ENCODE data around the gene CADM1. TPM values are rescaled to one million over a fixed set of nuclear protein-coding genes. Genes with fewer than 3 reads are reported as not detected.

CADM1 gene
- total and polyA plus RNA-seq, 2 experiments from 2014 or later = 16.5 to 18.0 TPM

DNA sequence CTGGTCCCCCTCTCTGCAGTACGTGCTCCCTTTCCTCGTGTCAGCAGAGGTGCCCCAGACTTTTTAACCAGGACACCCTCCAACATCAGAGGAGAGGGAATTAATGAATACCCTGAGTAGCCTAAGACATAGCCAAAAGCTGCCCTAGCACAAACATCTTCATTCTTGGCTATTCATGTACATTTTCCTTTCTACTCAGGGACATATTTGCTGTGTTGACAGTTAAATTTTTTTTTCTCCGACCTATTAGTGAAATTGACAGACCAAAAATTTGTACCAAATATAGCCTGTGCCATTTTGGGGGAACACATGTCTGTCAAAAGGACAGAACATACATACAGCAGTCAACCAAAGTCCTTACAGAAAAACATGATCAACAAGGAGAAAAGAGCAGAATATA lies 33.3 kb downstream of the CADM1 start (continued):
- TF ChIP-seq EZH2phosphoT487 (IDR thresholded peaks at IDR 0.05; ENCODE audit: unreplicated experiment) (no peak), EZH2 (IDR thresholded peaks at IDR 0.05; ENCODE audit: low read depth, unreplicated experiment) (no peak), NANOG (IDR thresholded peaks at IDR 0.05; ENCODE audit: borderline replicate concordance) (no peak), ZNF114 (CRISPR knock-in tag; IDR thresholded peaks at IDR 0.05) (no peak), CREB1 (CRISPR knock-in tag; IDR thresholded peaks at IDR 0.05; ENCODE audit: low read depth) (no peak)
- TF ChIP-seq, protein P1, sequence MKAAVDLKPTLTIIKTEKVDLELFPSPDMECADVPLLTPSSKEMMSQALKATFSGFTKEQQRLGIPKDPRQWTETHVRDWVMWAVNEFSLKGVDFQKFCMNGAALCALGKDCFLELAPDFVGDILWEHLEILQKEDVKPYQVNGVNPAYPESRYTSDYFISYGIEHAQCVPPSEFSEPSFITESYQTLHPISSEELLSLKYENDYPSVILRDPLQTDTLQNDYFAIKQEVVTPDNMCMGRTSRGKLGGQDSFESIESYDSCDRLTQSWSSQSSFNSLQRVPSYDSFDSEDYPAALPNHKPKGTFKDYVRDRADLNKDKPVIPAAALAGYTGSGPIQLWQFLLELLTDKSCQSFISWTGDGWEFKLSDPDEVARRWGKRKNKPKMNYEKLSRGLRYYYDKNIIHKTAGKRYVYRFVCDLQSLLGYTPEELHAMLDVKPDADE (IDR thresholded peaks at IDR 0.05) = no peak

DNA sequence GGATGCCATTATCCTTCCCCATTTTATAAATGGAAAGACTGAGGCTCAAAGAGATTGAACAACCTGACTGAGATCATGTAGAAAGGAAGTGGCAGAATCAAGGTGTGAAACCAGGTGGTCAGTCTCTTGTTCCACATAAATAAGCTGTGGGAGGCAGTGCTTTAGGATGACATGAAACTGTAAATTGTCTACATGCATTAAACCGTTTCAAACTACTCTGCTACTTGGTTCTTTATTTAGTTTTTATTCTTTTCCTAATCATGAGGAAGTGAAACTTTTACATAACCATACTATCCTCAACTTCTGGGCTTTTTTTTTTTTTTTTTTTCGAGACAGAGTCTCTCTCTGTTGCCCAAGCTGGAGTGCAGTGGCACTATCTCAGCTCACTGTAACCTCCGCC lies 34.9 kb downstream of the CADM1 start:
- H3K9me3 Mint-ChIP-seq = no peaks in the 10 kb centered on the region; the same call in 2 of the 3 replicates
- no peaks in the 10 kb centered on the region for H3K27me3 ChIP-seq (ENCODE audit: insufficient read depth)
- no peaks in the 10 kb centered on the region for H3K36me3 Mint-ChIP-seq (ENCODE audit: low read depth)
- no peaks in the 10 kb centered on the region for H3K9me2 ChIP-seq (ENCODE audit: insufficient read depth)
- no peak overlapping the region for H3K27ac Mint-ChIP-seq
- H3K4me3 ChIP-seq = no peak overlapping the region
- H3K36me3 ChIP-seq (ENCODE audit: insufficient read depth) = no peaks in the 10 kb centered on the region
- no peak overlapping the region for H3K4me3 Mint-ChIP-seq
- H4K20me1 ChIP-seq (replicated peaks; ENCODE audit: insufficient read depth) = no peaks in the 10 kb centered on the region
- H3K4me2 ChIP-seq = no peak overlapping the region
- H2AFZ ChIP-seq = no peak overlapping the region
- H3K4me1 Mint-ChIP-seq = peaks cover 4% of the 10 kb centered on the region
- no peaks in the 10 kb centered on the region for H3K4me1 ChIP-seq (ENCODE audit: insufficient read depth)
- no peaks in the 10 kb centered on the region for H3K27me3 Mint-ChIP-seq (ENCODE audit: insufficient read depth, low read depth, poor library complexity)
- DNase-seq (ENCODE audit: low spot score) (no peak), ATAC-seq (no peak)
- 0 out of 2 replicates have a peak, but pooled peaks cover 3% of the 10 kb centered on the region for H3K79me2 ChIP-seq (replicated peaks; ENCODE audit: insufficient read depth)
- H3K27ac ChIP-seq (ENCODE audit: low read depth) = no peak overlapping the region
- no peaks in the 10 kb centered on the region for H3F3A ChIP-seq (replicated peaks; ENCODE audit: low read depth)
- no peak for TF ChIP-seq ZNF331 (CRISPR knock-in tag; IDR thresholded peaks at IDR 0.05; ENCODE audit: low read depth)
- TF ChIP-seq POLR2AphosphoS5 (IDR thresholded peaks at IDR 0.05; ENCODE audit: low read depth) = no peak
- TF ChIP-seq EZH2 (IDR thresholded peaks at IDR 0.05; ENCODE audit: low read depth, unreplicated experiment) = no peak
- TF ChIP-seq, protein P2, sequence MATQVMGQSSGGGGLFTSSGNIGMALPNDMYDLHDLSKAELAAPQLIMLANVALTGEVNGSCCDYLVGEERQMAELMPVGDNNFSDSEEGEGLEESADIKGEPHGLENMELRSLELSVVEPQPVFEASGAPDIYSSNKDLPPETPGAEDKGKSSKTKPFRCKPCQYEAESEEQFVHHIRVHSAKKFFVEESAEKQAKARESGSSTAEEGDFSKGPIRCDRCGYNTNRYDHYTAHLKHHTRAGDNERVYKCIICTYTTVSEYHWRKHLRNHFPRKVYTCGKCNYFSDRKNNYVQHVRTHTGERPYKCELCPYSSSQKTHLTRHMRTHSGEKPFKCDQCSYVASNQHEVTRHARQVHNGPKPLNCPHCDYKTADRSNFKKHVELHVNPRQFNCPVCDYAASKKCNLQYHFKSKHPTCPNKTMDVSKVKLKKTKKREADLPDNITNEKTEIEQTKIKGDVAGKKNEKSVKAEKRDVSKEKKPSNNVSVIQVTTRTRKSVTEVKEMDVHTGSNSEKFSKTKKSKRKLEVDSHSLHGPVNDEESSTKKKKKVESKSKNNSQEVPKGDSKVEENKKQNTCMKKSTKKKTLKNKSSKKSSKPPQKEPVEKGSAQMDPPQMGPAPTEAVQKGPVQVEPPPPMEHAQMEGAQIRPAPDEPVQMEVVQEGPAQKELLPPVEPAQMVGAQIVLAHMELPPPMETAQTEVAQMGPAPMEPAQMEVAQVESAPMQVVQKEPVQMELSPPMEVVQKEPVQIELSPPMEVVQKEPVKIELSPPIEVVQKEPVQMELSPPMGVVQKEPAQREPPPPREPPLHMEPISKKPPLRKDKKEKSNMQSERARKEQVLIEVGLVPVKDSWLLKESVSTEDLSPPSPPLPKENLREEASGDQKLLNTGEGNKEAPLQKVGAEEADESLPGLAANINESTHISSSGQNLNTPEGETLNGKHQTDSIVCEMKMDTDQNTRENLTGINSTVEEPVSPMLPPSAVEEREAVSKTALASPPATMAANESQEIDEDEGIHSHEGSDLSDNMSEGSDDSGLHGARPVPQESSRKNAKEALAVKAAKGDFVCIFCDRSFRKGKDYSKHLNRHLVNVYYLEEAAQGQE (IDR thresholded peaks at IDR 0.05; ENCODE audit: unreplicated experiment) = no peak
- no peak for TF ChIP-seq JUNB (IDR thresholded peaks at IDR 0.05; ENCODE audit: unreplicated experiment)
- no peak for TF ChIP-seq ZNF114 (CRISPR knock-in tag; IDR thresholded peaks at IDR 0.05)
- no peak for TF ChIP-seq CREB1 (CRISPR knock-in tag; IDR thresholded peaks at IDR 0.05; ENCODE audit: low read depth)
- TF ChIP-seq, protein P3, sequence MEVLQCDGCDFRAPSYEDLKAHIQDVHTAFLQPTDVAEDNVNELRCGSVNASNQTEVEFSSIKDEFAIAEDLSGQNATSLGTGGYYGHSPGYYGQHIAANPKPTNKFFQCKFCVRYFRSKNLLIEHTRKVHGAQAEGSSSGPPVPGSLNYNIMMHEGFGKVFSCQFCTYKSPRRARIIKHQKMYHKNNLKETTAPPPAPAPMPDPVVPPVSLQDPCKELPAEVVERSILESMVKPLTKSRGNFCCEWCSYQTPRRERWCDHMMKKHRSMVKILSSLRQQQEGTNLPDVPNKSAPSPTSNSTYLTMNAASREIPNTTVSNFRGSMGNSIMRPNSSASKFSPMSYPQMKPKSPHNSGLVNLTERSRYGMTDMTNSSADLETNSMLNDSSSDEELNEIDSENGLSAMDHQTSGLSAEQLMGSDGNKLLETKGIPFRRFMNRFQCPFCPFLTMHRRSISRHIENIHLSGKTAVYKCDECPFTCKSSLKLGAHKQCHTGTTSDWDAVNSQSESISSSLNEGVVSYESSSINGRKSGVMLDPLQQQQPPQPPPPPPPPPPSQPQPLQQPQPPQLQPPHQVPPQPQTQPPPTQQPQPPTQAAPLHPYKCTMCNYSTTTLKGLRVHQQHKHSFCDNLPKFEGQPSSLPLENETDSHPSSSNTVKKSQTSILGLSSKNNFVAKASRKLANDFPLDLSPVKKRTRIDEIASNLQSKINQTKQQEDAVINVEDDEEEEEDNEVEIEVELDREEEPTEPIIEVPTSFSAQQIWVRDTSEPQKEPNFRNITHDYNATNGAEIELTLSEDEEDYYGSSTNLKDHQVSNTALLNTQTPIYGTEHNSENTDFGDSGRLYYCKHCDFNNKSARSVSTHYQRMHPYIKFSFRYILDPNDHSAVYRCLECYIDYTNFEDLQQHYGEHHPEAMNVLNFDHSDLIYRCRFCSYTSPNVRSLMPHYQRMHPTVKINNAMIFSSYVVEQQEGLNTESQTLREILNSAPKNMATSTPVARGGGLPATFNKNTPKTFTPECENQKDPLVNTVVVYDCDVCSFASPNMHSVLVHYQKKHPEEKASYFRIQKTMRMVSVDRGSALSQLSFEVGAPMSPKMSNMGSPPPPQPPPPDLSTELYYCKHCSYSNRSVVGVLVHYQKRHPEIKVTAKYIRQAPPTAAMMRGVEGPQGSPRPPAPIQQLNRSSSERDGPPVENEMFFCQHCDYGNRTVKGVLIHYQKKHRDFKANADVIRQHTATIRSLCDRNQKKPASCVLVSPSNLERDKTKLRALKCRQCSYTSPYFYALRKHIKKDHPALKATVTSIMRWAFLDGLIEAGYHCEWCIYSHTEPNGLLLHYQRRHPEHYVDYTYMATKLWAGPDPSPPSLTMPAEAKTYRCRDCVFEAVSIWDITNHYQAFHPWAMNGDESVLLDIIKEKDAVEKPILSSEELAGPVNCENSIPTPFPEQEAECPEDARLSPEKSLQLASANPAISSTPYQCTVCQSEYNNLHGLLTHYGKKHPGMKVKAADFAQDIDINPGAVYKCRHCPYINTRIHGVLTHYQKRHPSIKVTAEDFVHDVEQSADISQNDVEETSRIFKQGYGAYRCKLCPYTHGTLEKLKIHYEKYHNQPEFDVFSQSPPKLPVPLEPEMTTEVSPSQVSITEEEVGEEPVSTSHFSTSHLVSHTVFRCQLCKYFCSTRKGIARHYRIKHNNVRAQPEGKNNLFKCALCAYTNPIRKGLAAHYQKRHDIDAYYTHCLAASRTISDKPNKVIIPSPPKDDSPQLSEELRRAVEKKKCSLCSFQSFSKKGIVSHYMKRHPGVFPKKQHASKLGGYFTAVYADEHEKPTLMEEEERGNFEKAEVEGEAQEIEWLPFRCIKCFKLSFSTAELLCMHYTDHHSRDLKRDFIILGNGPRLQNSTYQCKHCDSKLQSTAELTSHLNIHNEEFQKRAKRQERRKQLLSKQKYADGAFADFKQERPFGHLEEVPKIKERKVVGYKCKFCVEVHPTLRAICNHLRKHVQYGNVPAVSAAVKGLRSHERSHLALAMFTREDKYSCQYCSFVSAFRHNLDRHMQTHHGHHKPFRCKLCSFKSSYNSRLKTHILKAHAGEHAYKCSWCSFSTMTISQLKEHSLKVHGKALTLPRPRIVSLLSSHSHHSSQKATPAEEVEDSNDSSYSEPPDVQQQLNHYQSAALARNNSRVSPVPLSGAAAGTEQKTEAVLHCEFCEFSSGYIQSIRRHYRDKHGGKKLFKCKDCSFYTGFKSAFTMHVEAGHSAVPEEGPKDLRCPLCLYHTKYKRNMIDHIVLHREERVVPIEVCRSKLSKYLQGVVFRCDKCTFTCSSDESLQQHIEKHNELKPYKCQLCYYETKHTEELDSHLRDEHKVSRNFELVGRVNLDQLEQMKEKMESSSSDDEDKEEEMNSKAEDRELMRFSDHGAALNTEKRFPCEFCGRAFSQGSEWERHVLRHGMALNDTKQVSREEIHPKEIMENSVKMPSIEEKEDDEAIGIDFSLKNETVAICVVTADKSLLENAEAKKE (CRISPR knock-in tag; IDR thresholded peaks at IDR 0.05) = no peak
- TF ChIP-seq, protein P1 (IDR thresholded peaks at IDR 0.05) = no peak
- TF ChIP-seq STAT1 (IDR thresholded peaks at IDR 0.05; ENCODE audit: unreplicated experiment) = no peak
- no peak for TF ChIP-seq NANOG (IDR thresholded peaks at IDR 0.05; ENCODE audit: borderline replicate concordance)
- TF ChIP-seq EZH2phosphoT487 (IDR thresholded peaks at IDR 0.05; ENCODE audit: unreplicated experiment) = no peak
